HG03280 (cell line): ENCODE data around the gene F7.

Source experiments
- ATAC-seq: cut with Tn5 transposase; IDR thresholded peaks from one replicate; pipeline ENCODE4 v1.9.1; 2021; ENCODE audit warnings: mild to moderate bottlenecking, moderate library complexity; ENCODE audit not compliant: unreplicated experiment

Gene F7

DNA sequence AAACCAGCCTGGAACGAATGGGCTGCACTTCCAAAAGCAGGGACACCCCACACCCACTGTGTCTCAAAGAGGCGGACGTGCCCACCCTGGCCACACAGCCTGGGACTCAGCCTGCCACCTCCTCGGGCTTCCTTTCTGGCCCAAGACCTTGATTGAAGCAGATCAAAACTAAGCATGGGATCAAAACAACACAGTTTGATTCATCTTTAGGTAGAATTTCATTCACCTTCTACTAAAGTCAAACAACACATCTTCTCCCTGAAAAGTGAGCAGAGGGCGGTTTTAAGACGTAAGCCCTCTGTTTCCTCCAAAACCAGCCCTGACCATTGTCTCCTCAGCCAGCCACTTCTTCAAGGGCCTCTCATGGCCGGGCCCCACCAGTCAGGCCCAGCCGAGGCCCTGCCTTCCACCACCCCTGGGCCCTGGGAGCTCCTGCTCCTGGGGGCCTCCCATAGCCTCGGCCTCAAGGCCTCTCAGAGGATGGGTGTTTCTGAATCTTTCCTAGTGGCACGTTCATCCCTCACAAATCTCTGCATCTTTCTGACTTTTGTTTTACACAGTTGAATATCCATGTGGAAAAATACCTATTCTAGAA lies 10.7 kb downstream of the F7 start:
- no peak for ATAC-seq

DNA sequence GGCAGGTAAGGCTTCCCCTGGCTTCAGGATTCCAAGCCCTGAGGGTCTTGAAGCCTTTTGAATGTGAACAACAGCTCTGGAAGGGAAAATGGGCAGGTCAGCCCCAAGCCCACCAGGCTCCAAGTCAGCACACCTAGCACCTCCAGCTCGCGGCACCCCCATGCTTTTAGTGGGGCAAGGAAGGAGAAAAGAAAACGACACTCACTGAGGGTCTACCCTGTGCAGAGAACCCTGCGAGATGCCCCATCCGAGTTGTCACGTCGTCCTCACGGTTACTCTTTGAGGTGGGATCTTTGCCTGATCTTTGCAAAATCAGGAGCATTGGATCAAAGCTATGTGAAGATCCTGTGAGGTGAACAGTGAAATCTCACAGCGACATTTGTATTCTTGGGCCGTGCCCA lies 11.3 kb downstream of the F7 start:
- ATAC-seq: no peak

- no peak for ATAC-seq
These were observed 11.8 kb downstream of the F7 start for GRCh38 chr13:113117335-113117872.

DNA sequence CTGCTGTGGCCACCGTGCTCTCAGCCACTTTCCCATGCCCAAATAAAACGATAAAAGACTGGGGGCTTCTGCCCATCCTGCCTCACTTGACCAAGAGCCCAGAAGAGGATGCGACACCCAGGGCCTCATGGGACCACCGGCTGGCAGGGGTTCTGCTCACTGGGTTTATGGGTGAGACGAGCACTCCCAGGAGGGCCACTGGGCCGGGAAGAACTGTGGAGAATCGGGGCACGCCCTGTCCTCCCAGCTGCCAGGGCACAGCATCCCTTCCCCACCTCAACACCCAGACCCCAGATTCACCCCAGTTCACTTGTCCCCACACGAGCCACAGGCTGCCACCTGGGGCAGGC lies 12.3 kb downstream of the F7 start:
- ATAC-seq: no peak

DNA sequence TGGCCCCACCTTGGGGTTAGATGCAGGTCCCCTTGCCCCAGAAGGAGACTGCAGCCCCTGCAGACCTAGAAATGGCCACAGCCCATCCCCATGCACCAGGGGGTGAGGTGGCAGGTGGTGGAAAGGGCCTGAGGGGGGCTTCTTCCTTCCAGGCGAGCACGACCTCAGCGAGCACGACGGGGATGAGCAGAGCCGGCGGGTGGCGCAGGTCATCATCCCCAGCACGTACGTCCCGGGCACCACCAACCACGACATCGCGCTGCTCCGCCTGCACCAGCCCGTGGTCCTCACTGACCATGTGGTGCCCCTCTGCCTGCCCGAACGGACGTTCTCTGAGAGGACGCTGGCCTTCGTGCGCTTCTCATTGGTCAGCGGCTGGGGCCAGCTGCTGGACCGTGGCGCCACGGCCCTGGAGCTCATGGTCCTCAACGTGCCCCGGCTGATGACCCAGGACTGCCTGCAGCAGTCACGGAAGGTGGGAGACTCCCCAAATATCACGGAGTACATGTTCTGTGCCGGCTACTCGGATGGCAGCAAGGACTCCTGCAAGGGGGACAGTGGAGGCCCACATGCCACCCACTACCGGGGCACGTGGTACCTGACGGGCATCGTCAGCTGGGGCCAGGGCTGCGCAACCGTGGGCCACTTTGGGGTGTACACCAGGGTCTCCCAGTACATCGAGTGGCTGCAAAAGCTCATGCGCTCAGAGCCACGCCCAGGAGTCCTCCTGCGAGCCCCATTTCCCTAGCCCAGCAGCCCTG lies 12.8 kb downstream of the F7 start:
- no peak for ATAC-seq

DNA sequence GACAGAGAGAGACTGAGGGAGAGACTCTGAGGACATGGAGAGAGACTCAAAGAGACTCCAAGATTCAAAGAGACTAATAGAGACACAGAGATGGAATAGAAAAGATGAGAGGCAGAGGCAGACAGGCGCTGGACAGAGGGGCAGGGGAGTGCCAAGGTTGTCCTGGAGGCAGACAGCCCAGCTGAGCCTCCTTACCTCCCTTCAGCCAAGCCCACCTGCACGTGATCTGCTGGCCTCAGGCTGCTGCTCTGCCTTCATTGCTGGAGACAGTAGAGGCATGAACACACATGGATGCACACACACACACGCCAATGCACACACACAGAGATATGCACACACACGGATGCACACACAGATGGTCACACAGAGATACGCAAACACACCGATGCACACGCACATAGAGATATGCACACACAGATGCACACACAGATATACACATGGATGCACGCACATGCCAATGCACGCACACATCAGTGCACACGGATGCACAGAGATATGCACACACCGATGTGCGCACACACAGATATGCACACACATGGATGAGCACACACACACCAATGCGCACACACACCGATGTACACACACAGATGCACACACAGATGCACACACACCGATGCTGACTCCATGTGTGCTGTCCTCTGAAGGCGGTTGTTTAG lies 13.7 kb downstream of the F7 start:
- no peak for ATAC-seq

DNA sequence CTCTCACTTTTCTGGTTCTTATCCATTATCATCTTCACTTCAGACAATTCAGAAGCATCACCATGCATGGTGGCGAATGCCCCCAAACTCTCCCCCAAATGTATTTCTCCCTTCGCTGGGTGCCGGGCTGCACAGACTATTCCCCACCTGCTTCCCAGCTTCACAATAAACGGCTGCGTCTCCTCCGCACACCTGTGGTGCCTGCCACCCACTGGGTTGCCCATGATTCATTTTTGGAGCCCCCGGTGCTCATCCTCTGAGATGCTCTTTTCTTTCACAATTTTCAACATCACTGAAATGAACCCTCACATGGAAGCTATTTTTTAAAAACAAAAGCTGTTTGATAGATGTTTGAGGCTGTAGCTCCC lies 14.2 kb downstream of the F7 start:
- ATAC-seq: no peak

- ATAC-seq: no peak
These were observed 14.9 kb downstream of the F7 start for GRCh38 chr13:113120300-113121182.

DNA sequence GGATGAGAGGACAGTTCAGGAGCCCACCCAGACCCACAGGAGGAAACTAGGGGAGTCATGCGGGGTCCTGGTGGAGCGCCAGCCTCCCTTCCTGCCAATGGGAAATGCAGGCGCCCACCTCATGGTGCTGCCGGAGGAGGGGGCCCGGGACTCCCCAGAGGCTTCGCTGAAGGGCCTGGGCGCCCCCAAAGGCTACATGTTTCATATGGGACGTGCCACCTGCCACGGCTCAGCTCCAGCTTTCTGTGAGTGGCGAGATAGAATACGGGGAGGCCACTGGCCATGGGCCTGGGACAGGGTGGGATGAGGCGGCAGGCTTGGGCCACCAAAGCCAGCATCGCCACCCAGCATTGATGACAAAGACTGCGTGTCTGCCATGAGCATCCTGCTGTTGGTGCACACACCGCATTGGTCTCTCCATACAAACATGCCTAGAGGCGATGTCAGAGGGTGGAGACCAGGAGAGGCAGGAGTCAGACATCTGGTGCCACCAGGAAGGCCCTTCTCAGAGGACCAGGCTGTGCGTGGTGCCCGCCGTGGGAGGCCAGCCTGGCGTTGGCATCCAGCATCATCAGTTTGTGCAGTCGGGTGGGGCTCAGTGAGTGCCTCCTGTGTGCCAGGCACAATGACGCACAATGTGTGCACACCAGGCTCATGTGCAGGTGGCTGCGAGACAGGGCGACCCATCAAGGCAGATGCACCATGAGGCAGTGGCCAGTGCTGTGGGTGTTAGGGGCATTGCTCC lies 15.8 kb downstream of the F7 start:
- ATAC-seq: no peak

GRCh38 chr13:113121928-113122471 lies 16.4 kb downstream of the F7 start:
- no peak for ATAC-seq

DNA sequence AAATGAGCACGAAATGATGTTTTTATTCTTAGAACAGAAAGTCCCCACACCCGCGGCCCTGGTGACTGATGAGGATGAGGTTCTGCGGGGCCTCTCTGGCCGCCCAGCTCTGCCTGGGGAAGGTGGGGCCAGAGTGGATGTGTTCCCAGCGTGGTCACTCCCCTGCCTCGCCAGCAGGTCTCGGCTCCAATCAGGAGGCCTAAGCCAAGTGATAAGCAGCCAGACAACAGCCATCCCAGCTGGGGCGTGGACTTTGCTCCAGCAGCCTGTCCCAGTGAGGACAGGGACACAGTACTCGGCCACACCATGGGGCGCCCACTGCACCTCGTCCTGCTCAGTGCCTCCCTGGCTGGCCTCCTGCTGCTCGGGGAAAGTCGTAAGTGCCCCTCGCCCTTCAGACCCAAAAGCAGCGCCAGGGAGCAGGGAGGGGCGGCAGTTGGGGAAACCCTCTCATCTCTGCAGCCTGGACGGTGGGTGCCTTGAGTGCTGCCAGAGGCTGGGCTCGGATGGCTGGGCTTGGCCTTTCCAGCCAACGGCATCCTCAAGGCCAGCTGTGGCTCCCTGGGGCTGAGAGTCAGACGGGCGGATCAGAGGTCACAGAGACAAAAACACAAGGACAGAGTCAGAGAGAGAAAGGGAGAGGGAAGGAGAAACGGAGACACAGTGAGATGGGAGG lies 17.1 kb downstream of the F7 start, which contains the start of gene F10:
TSS of gene F10 (plus strand) at position 250 of the 676 bp plus-strand sequence. CDS start at position 307, 57 bp downstream.
- no peak for ATAC-seq

DNA sequence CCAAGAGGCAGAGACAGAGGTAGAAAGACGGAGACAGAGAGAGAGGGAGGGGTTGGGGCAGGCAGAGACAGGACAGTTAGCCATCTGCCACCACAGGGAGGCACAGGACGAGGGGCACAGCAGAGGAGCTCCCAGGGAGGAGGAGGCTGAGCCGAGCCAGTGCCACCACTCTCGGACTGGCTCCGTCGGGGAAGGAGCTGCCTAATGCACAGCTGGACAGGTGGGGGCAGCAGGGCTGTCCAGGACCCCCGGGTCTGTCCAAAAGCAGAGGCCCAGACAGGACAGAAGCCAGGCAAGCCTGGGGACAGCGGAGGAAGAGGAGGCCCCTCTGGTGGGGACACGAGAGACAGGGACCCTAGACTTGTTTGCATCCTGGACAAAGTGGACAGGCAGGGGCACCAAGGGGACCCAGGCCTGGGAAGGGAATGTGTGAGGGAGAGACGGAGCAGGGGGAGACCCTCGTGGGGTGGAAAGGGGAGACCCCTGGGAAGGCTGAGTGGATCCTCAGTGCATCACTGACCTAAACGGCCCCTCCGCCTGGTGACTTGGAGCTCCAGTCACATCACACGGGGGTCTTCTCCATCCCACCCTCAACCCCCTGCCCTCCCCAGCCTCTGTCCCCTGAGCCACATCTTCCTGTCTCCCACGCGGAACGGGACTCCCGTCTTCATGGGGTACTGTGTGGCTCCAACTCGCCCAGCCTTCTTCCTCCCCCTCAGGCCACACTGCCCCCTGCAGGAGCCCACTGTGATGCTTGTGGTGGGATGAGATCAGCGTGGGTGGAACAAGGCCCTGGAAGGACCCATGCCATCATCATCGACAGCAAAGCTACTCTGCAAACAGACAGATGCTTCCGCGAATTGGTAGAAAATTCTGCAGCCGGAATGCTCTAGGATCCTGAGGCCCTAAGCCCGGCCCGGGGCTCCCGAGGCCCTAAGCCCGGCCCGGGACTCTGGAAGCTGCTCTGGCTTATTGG lies 17.9 kb downstream of the F7 start:
- ATAC-seq: no peak

DNA sequence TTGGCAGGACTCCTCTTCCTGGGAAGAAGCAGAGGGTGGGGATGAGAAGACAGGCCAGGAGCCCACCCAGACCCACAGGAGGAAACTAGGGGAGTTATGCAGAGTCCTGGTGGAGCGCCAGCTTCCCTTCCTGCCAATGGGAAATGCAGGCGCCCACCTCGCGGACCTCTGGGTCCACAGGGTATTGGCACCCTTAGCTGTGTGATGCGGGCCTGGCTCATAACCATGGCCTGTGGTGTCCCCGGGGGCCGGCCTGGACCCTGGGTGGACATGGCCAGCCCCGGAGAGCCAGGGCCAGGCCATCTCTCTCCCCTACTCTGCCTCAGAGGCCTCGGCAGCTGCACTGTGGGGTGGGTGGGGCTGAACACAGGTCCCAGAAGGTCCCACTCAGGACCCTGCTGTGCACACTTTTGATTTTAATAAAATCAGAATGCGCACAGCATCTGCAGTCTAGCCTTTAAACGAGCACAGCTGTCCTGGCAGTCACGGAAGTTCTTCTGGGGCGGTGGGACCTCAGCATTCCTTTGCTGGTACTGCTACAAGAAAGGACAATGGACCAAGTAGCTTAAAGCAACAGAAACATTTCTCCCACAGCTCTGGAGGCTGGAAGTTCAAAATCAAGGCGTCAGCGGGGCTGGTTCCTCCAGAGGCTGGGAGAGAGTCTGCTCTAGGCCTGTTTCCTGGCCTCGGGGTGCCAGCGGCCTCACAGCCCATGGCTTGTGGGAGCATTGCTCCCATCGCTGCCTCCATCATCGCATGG lies 18.8 kb downstream of the F7 start:
- ATAC-seq: no peak

- ATAC-seq: no peak
These were observed 20.1 kb downstream of the F7 start for GRCh38 chr13:113125506-113126264.

- ATAC-seq: no peak
These were observed 20.9 kb downstream of the F7 start for GRCh38 chr13:113126265-113127150.

DNA sequence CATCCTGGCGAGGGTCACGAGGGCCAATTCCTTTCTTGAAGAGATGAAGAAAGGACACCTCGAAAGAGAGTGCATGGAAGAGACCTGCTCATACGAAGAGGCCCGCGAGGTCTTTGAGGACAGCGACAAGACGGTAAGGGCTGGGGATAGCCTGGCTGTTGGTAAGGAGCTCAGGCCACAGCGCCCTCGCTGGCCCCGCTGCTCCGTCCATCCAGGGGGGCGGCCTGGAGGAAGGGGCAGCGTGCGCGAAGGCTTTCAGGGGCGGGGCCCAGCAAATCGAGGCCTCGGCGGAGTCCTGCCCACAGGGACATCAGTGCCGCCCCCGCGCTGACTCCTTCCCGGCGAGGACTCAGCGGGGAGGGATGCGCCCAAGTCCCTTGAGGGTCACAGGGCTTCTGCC lies 23.9 kb downstream of the F7 start:
- no peak for ATAC-seq
